Renal cortex interstitium (tissue), 11 donors: ENCODE data around the gene ZFAND2B. TPM values are rescaled to one million over a fixed set of nuclear protein-coding genes. Genes with fewer than 3 reads are reported as not detected.

Source experiments
- DNase-seq, 11 donors: peaks; one replicate each; pipeline ENCODE4 v3.0.0-alpha.2; 2013; ENCODE audit warnings: low read depth in 9 of 11, low spot score in 4 of 11; ENCODE audit errors: extremely low read depth in 1 of 11
- polyA plus RNA-seq, 3 donors: library from polyadenylated mRNA; unstranded; fragments of 120-200 nt; gene quantifications; one replicate each; pipeline ENCODE4 v1.2.1, GENCODE V29; 2013; ENCODE audit not compliant: insufficient read length in 3 of 3

The ZFAND2B gene
- polyA plus RNA-seq, 3 donors: 36.1 to 50.4 (median 43.0) TPM

GRCh38 chr2:219214141-219214540 is 7.6 kb downstream of the ZFAND2B start:
- DNase-seq: no peak

- no peak for DNase-seq
Measured at GRCh38 chr2:219214786-219215185, 8.2 kb downstream of the ZFAND2B start.

DNA sequence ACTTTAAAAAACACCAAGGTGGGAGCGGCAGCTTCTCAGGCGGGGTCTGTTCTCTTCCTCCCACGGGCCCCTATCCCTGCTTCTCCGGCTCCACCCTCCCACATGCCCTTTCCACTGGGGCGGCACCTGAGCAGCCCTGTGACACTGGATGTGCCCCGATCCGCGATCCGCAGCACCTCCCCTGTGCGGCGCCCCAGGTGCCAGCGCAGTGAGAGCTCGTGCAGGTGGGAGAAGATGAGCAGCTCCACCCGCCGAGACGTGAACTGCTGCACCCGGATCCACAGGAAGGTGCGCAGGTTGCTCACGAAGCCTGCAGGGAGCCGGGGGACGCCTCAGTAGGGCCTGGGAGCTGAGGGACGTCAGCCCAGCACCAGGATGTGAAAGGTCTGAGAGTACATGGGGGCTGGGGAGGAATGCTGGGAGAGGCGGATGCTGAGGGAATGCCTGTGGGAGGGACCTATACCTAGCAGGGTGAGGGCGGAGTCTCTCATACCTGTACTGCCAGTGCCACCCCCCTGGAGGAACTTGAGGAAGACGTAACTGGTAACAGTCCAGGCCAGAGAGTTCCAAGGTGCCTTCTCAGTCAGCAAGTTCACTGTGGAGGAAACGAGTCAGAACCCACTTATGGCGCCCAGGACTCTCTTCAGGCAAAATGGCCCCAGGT is 9.4 kb downstream of the ZFAND2B start:
- DNase-seq: no peak

DNA sequence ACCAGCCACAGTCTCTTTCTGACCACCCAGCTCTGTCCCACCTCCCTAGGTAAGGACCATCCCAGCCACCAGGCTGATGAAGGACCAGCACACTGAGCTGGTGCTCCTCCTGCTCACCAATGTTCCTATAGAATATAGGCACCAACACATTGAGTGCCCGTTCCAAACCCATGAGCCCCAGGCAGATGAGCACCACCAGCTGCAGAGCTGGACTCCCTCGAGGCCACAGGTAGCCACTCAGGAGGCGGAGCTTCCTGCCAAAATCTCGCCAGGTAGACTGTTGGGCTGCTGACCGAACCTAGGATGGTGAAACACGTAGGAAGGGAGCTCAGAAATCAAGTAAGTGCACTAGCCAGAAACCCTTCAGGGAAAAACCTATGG is 9.9 kb downstream of the ZFAND2B start:
- no peak for DNase-seq

GRCh38 chr2:219218217-219218731 is 11.7 kb downstream of the ZFAND2B start:
- DNase-seq: peak in 2 of 11 donors; percentile 36 to 55

DNA sequence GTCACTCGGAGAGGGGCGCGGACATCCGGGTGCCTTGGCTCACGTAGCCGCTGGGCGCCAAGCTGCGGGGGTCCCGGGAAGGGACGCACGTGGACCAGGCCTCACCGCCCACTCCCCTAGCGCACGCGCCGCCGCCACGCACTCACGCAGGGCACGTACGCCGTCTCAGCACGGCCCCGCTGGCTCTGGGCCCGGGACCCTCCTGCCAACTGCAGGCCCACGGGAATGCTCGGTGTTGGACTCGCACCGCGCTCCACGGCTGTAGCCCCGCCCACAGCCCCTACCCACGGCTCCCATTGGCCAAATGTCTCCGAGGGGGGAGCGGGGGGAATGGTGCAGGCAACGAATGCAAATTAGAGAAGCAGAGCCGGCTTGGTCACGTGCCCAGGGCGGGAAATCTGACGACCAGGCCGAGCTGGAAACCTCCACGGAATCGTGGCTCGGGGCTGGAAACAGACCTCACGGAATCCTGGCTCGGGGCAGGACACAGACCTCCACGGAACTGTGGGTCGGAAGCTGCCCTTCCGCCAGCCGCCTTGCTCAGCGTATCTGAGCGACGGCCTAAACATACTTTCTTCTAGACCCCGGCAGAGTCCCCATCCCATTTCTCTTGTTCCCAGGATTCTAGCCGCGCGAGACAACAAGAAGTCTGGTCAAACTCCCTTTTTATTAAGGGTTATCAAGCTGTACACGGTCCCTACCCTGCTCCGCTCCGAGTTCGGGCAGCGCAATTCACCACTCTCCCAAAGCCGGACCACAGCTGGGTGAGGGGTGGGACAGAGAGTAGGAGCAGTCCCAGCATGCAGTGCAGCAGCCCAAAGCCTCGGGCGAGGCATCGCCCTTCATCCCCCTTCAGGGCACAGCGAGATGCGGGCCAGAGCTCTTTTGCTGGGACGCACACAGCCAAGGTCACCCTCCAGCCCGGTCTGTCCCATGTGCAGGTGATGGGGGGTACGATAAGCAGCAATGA is 12.4 kb downstream of the ZFAND2B start, which contains the start of gene ABCB6:
Gene ABCB6, minus strand, starts transcription at position 227 of the 970 bp plus-strand sequence. CDS start 285 bp downstream, outside the sequence.
- peak in 10 of 11 donors; percentile 85 to 94 (median 89) for DNase-seq

DNA sequence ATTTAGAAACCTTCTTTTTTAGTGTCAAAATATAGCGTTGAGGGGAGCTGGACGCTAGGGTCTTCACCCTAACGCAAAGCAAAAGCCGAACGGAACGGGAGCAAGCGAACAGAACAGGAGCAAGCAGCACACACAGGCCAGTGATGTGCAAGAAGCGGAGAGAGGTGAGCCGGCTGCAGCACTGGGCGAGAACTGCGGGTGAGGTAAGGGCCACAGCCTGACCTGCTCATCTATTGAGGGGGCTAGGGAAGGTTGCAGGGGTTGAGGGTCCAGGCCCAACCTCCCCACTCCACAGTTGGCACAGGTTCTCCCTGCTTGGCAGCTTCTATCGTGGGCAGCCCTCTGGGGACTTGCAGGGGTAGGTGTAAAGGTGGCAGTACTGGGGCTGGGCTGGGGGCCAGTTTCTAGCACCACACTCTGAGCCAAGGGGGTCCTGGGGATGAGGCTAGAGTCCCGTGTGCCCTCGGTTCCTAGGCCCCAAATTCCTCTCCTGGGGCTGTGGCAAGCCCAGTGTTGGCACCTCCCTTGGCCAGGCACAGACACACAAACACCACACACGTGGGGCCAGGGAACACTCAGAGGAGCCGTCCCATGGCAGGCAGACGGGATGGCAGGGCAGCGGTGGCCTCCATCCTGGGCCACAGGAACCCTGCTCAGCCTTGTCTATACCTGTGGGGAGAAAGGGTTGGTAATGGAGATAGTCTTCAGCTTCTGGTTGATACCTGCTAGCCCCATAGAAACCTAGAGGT is 13.4 kb downstream of the ZFAND2B start:
- no peak for DNase-seq

GRCh38 chr2:219220652-219221402 is 14.2 kb downstream of the ZFAND2B start:
- DNase-seq: no peak

DNA sequence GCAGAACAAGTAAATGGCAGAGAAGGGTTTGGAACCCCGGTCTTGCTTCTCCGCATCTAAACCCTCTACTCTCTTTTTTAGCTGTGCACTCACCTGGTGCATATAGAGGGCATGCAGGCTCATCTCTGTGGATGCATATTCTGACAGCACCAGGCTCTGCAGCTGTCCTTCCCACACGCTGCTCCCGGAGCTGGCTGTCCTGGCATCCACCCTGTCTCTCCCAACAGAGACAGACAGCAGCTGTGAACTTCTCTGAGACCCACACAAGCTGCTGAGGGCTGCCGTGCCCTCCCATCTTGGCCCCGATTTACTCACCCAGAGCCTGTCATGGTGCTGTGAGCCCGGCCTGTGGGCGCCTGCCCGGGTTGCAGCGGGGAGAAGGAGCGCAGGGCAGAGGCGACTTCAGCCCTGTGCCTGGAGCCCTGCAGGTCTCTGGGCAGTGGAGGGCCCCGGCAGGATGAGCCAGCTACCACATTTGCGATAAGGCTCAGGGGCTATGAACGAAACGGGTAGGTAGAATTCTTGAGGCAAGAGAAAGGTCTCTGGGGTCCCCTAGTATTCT is 15.5 kb downstream of the ZFAND2B start:
- no peak for DNase-seq

- no peak for DNase-seq
Measured at GRCh38 chr2:219223831-219224610, 17.4 kb downstream of the ZFAND2B start.

DNA sequence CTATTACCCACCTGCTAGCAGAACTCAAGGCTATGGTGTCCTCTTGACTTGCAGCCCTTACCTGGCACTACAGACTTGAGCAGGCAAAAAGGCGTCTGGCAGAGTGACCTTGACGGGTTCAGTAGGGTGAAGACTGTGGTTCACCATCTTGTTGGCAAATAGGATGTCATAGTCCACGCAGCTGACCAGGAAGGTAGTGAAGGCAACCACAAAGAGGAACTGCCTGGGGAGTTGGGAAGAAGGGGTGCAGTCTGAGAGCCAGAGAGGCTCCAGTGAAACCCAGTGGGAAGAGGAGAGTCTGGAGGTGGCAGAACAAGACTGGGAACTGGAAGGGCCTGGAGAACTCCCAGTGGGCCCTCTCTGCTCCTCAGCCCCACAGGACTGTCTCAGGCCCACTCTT is 18.8 kb downstream of the ZFAND2B start:
- no peak for DNase-seq

- DNase-seq: no peak
Measured at GRCh38 chr2:219228041-219228910, 21.7 kb downstream of the ZFAND2B start.

GRCh38 chr2:219228911-219229304 is 22.3 kb downstream of the ZFAND2B start:
- DNase-seq: no peak

DNA sequence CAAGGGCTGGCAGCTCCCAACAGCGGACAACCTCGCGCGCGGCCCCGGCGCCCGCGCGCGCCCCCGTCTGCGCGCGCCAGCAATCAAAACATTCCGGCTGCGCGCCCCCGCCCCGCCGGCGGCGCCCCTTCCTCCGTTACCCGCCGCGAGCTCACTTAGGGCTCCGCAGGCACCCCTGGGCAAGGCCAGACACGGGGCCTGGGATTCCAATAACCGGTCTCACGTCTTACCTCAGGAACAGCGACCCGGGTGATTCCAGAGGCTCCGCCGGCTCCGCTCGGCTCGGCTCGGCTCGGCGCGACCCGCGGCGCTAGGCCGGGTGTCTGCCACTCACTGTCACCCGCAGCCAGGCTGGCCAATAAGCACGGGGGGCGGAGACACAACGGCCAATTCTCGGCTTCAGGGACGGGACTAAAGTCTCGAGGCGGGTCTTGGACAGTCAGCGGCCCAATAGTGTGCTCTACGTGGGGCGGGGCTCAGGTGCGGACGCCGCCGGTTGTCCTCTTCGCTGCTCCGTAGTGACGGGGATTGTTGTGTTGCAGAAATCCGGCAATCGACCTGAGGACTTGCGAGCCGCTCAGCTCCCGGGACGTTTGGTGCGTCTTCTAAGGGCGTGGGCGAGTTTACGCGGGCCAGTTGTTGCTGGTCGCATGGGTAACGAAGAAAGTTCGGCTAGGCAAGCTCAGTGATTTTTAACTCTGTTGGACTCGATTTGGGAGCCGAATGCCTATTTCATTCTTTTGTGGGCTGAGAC is 22.9 kb downstream of the ZFAND2B start, which contains the start of the genes ANKZF1 and ATG9A:
Gene ANKZF1, plus strand, starts transcription at position 502 of the 754 bp plus-strand sequence. CDS start 452 bp downstream, outside the sequence.
Gene ATG9A, minus strand, starts transcription at position 332 of the 754 bp plus-strand sequence. CDS start 1,612 bp downstream, outside the sequence.
- peak; percentile 90 to 99 (median 97) for DNase-seq

GRCh38 chr2:219230059-219230540 is 23.5 kb downstream of the ZFAND2B start:
- DNase-seq: no peak
